Activated T-cell treated with anti-CD3 and anti-CD28 coated beads, Interleukin-2, amount 50 U/mL, for 24 hours (primary cell): ENCODE measurements around the gene C21orf91.
"Not testable (repeated sequence)": the region's sequence is repeated elsewhere in the genome, so short reads cannot be mapped to it uniquely, and the experiment has no call there.

ENCODE experiments used
- DNase-seq: peaks from one replicate; pipeline ENCODE4 v3.0.0-alpha.2; 2020
- H3K27ac Mint-ChIP-seq: 2 replicates; pipeline ENCODE4 v1.8.0; 2020; ENCODE audit warnings: mild to moderate bottlenecking, mixed read lengths
- H3K27me3 Mint-ChIP-seq: 2 replicates; pipeline ENCODE4 v1.8.0; 2020; ENCODE audit warnings: mixed read lengths
- H3K36me3 Mint-ChIP-seq: 2 replicates; pipeline ENCODE4 v1.8.0; 2020; ENCODE audit warnings: low read depth, mixed read lengths
- H3K4me1 Mint-ChIP-seq: 2 replicates; pipeline ENCODE4 v1.8.0; 2020; ENCODE audit warnings: low read depth, mixed read lengths
- H3K4me3 Mint-ChIP-seq: 2 replicates; pipeline ENCODE4 v1.8.0; 2020; ENCODE audit warnings: mild to moderate bottlenecking, moderate library complexity, mixed read lengths
- H3K9me3 Mint-ChIP-seq: 2 replicates; pipeline ENCODE4 v1.8.0; 2020; ENCODE audit warnings: mixed read lengths

The C21orf91 gene

GRCh38 chr21:17777072-17777765, 41.9 kb downstream of the C21orf91 start:
- Mint-ChIP-seq H3K36me3 (peaks cover 12% of the 10 kb centered on the region), H3K4me1 (peaks cover 66% of the 10 kb centered on the region), H3K9me3 (peaks cover 17% of the 10 kb centered on the region), H3K27me3 (no peaks in the 10 kb centered on the region), H3K27ac (peak overlapping the region; percentile 73), H3K4me3 (no peak overlapping the region)
- no peak for DNase-seq

GRCh38 chr21:17775431-17776126, 43.6 kb downstream of the C21orf91 start:
- peaks cover 28% of the 10 kb centered on the region for H3K9me3 Mint-ChIP-seq
- H3K36me3 Mint-ChIP-seq, result peaks cover 7% of the 10 kb centered on the region
- peak; percentile 67 for DNase-seq
- H3K4me1 Mint-ChIP-seq, result peaks cover 50% of the 10 kb centered on the region
- no peaks in the 10 kb centered on the region for H3K27me3 Mint-ChIP-seq
- peak overlapping the region; percentile 6 for H3K27ac Mint-ChIP-seq
- peak overlapping the region; percentile 17 for H3K4me3 Mint-ChIP-seq

GRCh38 chr21:17775021-17775420, 44.1 kb downstream of the C21orf91 start:
- peaks cover 44% of the 10 kb centered on the region for H3K4me1 Mint-ChIP-seq
- H3K36me3 Mint-ChIP-seq, H3K4me3 Mint-ChIP-seq, DNase-seq, H3K27me3 Mint-ChIP-seq: not testable (repeated sequence)
- H3K27ac Mint-ChIP-seq, result peak overlapping the region; percentile 6
- peaks cover 28% of the 10 kb centered on the region for H3K9me3 Mint-ChIP-seq

GRCh38 chr21:17769447-17769845, 49.7 kb downstream of the C21orf91 start:
- Mint-ChIP-seq H3K27me3 (no peaks in the 10 kb centered on the region), H3K4me3 (no peak overlapping the region), H3K4me1 (no peaks in the 10 kb centered on the region), H3K36me3 (peaks cover 7% of the 10 kb centered on the region), H3K27ac (no peak overlapping the region), H3K9me3 (peaks cover 27% of the 10 kb centered on the region)
- no peak for DNase-seq

GRCh38 chr21:17768840-17769446, 50.2 kb downstream of the C21orf91 start:
- Mint-ChIP-seq H3K4me3 (no peak overlapping the region), H3K36me3 (peaks cover 2% of the 10 kb centered on the region), H3K4me1 (no peaks in the 10 kb centered on the region), H3K27ac (no peak overlapping the region), H3K9me3 (peaks cover 22% of the 10 kb centered on the region), H3K27me3 (no peaks in the 10 kb centered on the region)
- no peak for DNase-seq

GRCh38 chr21:17765207-17765606, 53.9 kb downstream of the C21orf91 start:
- H3K36me3 Mint-ChIP-seq, result no peaks in the 10 kb centered on the region
- H3K9me3 Mint-ChIP-seq, result no peaks in the 10 kb centered on the region
- no peaks in the 10 kb centered on the region for H3K4me1 Mint-ChIP-seq
- H3K27ac Mint-ChIP-seq, result no peak overlapping the region
- H3K4me3 Mint-ChIP-seq, result no peak overlapping the region
- no peaks in the 10 kb centered on the region for H3K27me3 Mint-ChIP-seq
- DNase-seq, result no peak

- H3K36me3 Mint-ChIP-seq, result no peaks in the 10 kb centered on the region
- H3K4me1 Mint-ChIP-seq, result no peaks in the 10 kb centered on the region
- no peak for DNase-seq
- H3K27me3 Mint-ChIP-seq, result no peaks in the 10 kb centered on the region
- H3K9me3 Mint-ChIP-seq, result no peaks in the 10 kb centered on the region
- H3K27ac Mint-ChIP-seq, result no peak overlapping the region
- H3K4me3 Mint-ChIP-seq, result no peak overlapping the region
Measured at GRCh38 chr21:17763288-17764037, 55.7 kb downstream of the C21orf91 start.

- DNase-seq, result no peak
- no peaks in the 10 kb centered on the region for H3K4me1 Mint-ChIP-seq
- no peaks in the 10 kb centered on the region for H3K9me3 Mint-ChIP-seq
- H3K27ac Mint-ChIP-seq, result no peak overlapping the region
- no peaks in the 10 kb centered on the region for H3K27me3 Mint-ChIP-seq
- no peak overlapping the region for H3K4me3 Mint-ChIP-seq
- no peaks in the 10 kb centered on the region for H3K36me3 Mint-ChIP-seq
Measured at GRCh38 chr21:17759511-17760178, 59.5 kb downstream of the C21orf91 start.

- H3K4me1 Mint-ChIP-seq, result no peaks in the 10 kb centered on the region
- no peaks in the 10 kb centered on the region for H3K9me3 Mint-ChIP-seq
- DNase-seq, result no peak
- no peak overlapping the region for H3K27ac Mint-ChIP-seq
- no peak overlapping the region for H3K4me3 Mint-ChIP-seq
- no peaks in the 10 kb centered on the region for H3K36me3 Mint-ChIP-seq
- no peaks in the 10 kb centered on the region for H3K27me3 Mint-ChIP-seq
Measured at GRCh38 chr21:17758683-17759082, 60.5 kb downstream of the C21orf91 start.

- no peaks in the 10 kb centered on the region for H3K27me3 Mint-ChIP-seq
- no peak overlapping the region for H3K27ac Mint-ChIP-seq
- H3K4me1 Mint-ChIP-seq, result no peaks in the 10 kb centered on the region
- H3K4me3 Mint-ChIP-seq, result no peak overlapping the region
- H3K36me3 Mint-ChIP-seq, result no peaks in the 10 kb centered on the region
- H3K9me3 Mint-ChIP-seq, result no peaks in the 10 kb centered on the region
- DNase-seq, result no peak
Measured at GRCh38 chr21:17757671-17758070, 61.5 kb downstream of the C21orf91 start.

GRCh38 chr21:17753736-17754135, 65.4 kb downstream of the C21orf91 start:
- Mint-ChIP-seq H3K27ac (no peak overlapping the region), H3K36me3 (no peaks in the 10 kb centered on the region), H3K27me3 (no peaks in the 10 kb centered on the region), H3K4me1 (no peaks in the 10 kb centered on the region), H3K4me3 (no peak overlapping the region), H3K9me3 (no peaks in the 10 kb centered on the region)
- no peak for DNase-seq

- H3K4me3 Mint-ChIP-seq, result no peak overlapping the region
- H3K9me3 Mint-ChIP-seq, result no peaks in the 10 kb centered on the region
- no peak overlapping the region for H3K27ac Mint-ChIP-seq
- H3K27me3 Mint-ChIP-seq, result no peaks in the 10 kb centered on the region
- no peak for DNase-seq
- H3K4me1 Mint-ChIP-seq, result peaks cover 3% of the 10 kb centered on the region
- H3K36me3 Mint-ChIP-seq, result no peaks in the 10 kb centered on the region
Measured at GRCh38 chr21:17752171-17752570, 67.0 kb downstream of the C21orf91 start.

GRCh38 chr21:17746920-17747319, 72.2 kb downstream of the C21orf91 start:
- H3K9me3 Mint-ChIP-seq, result peaks cover 8% of the 10 kb centered on the region
- H3K36me3 Mint-ChIP-seq, result peaks cover 2% of the 10 kb centered on the region
- no peak for DNase-seq
- peak overlapping the region; percentile 52 for H3K27ac Mint-ChIP-seq
- H3K27me3 Mint-ChIP-seq, result no peaks in the 10 kb centered on the region
- peaks cover 18% of the 10 kb centered on the region for H3K4me1 Mint-ChIP-seq
- H3K4me3 Mint-ChIP-seq, result no peak overlapping the region

- peaks cover 8% of the 10 kb centered on the region for H3K9me3 Mint-ChIP-seq
- H3K4me3 Mint-ChIP-seq, result no peak overlapping the region
- H3K36me3 Mint-ChIP-seq, result peaks cover 2% of the 10 kb centered on the region
- no peak for DNase-seq
- peaks cover 30% of the 10 kb centered on the region for H3K4me1 Mint-ChIP-seq
- no peak overlapping the region for H3K27ac Mint-ChIP-seq
- no peaks in the 10 kb centered on the region for H3K27me3 Mint-ChIP-seq
Measured at GRCh38 chr21:17745086-17745485, 74.1 kb downstream of the C21orf91 start.
